ENCODE measurements around the gene HTRA1.

- no peak for TF ChIP-seq POLR2A (IDR thresholded peaks at IDR 0.05)
- TF ChIP-seq CTCF (IDR thresholded peaks at IDR 0.05), result no peak
Observed at GRCh38 chr10:122427280-122427679, 34.1 kb upstream of the HTRA1 start.
